Uterus (tissue), 2 donors: ENCODE results near the gene KSR2.

Source experiments
- CTCF ChIP-seq, 4 experiments: fragments of 200-600 bp in 2 of 4; fragments of 450-650 bp in 2 of 4; sonication (generic) in 2 of 4; IDR thresholded peaks; one replicate each; pipeline ENCODE4 v1.5.1; 2016 to 2019; ENCODE audit warnings: antibody characterized with exemption in 4 of 4, mild to moderate bottlenecking in 2 of 4, moderate library complexity in 1 of 4
- POLR2A ChIP-seq, 2 donors: fragments of 450-650 bp; IDR thresholded peaks; one replicate each; pipeline ENCODE4 v1.6.1; 2016; ENCODE audit warnings: antibody characterized with exemption in 2 of 2, mild to moderate bottlenecking in 1 of 2, moderate library complexity in 1 of 2

- no peak for TF ChIP-seq CTCF (IDR thresholded peaks at IDR 0.05)
- TF ChIP-seq POLR2A (IDR thresholded peaks at IDR 0.05), result no peak
These were observed 388.1 kb downstream of the KSR2 start for GRCh38 chr12:117580718-117581062.
